Measurements from ENCODE around the gene ZNF177.
"Not testable (repeated sequence)": the region's sequence is repeated elsewhere in the genome, so short reads cannot be mapped to it uniquely, and the experiment has no call there.

ZNF177 gene

GRCh38 chr19:9362905-9363304, at the start of gene ZNF177:
TSS of gene ZNF177 (plus strand) at chr19:9363013. CDS start at chr19:9378312, 15,299 bp downstream.
- no peak for DNase-seq

GRCh38 chr19:9313756-9314155, 49.1 kb upstream of the ZNF177 start:
- DNase-seq, result no peak

- no peak for DNase-seq
These were observed 41.5 kb upstream of the ZNF177 start for GRCh38 chr19:9321338-9321737.

- DNase-seq, result not testable (repeated sequence)
These were observed 41.1 kb upstream of the ZNF177 start for GRCh38 chr19:9321756-9322155.

- not testable (repeated sequence) for DNase-seq
These were observed 40.6 kb upstream of the ZNF177 start for GRCh38 chr19:9322201-9322600.

GRCh38 chr19:9323557-9323918, 39.3 kb upstream of the ZNF177 start:
- DNase-seq, result peak; percentile 55 to 74 (median 61)

GRCh38 chr19:9323919-9324583, 38.8 kb upstream of the ZNF177 start, which contains the start of gene ZNF559:
TSS of gene ZNF559 (plus strand) at chr19:9324179. CDS start at chr19:9338550, 14,371 bp downstream.
- peak; percentile 97 to 99 (median 99) for DNase-seq

- no peak for DNase-seq
These were observed 38.2 kb upstream of the ZNF177 start for GRCh38 chr19:9324584-9324962.

- no peak for DNase-seq
These were observed 32.8 kb upstream of the ZNF177 start for GRCh38 chr19:9329999-9330398.

- DNase-seq, result no peak
These were observed 20.1 kb upstream of the ZNF177 start for GRCh38 chr19:9342610-9343304.

- no peak for DNase-seq
These were observed 17.8 kb upstream of the ZNF177 start for GRCh38 chr19:9345005-9345404.

- no peak for DNase-seq
These were observed 14.6 kb upstream of the ZNF177 start for GRCh38 chr19:9348253-9348652.

GRCh38 chr19:9348671-9349070, 14.1 kb upstream of the ZNF177 start:
- no peak for DNase-seq

GRCh38 chr19:9352505-9352904, 10.3 kb upstream of the ZNF177 start:
- no peak for DNase-seq

GRCh38 chr19:9353011-9353410, 9.8 kb upstream of the ZNF177 start:
- DNase-seq, result no peak

- DNase-seq, result no peak
These were observed 8.2 kb upstream of the ZNF177 start for GRCh38 chr19:9354651-9355050.

GRCh38 chr19:9370738-9371619, 8.2 kb downstream of the ZNF177 start:
- no peak for DNase-seq

GRCh38 chr19:9381361-9381785, 18.6 kb downstream of the ZNF177 start:
- no peak for DNase-seq

- peak in 2 of 3 donors; percentile 28 for DNase-seq
These were observed 44.1 kb downstream of the ZNF177 start for GRCh38 chr19:9406798-9407352.

- no peak for DNase-seq
These were observed 45.0 kb downstream of the ZNF177 start for GRCh38 chr19:9407827-9408226.

GRCh38 chr19:9413240-9413954, 50.6 kb downstream of the ZNF177 start:
- no peak for DNase-seq

GRCh38 chr19:9427941-9428340, 65.1 kb downstream of the ZNF177 start:
- DNase-seq, result no peak

Data from suppressor macrophage treated with lipopolysaccharide for 1 hour (primary cell).